SKM-1 treated with dmso at 0.1 percent for 144 hours (cell line): ENCODE results near the gene PRICKLE2.

Experiments
- DNase-seq: peaks from one replicate; lab custom pipeline; 2025; ENCODE audit not compliant: unreplicated experiment; lab: John Stamatoyannopoulos, UW

The PRICKLE2 gene, protein sequence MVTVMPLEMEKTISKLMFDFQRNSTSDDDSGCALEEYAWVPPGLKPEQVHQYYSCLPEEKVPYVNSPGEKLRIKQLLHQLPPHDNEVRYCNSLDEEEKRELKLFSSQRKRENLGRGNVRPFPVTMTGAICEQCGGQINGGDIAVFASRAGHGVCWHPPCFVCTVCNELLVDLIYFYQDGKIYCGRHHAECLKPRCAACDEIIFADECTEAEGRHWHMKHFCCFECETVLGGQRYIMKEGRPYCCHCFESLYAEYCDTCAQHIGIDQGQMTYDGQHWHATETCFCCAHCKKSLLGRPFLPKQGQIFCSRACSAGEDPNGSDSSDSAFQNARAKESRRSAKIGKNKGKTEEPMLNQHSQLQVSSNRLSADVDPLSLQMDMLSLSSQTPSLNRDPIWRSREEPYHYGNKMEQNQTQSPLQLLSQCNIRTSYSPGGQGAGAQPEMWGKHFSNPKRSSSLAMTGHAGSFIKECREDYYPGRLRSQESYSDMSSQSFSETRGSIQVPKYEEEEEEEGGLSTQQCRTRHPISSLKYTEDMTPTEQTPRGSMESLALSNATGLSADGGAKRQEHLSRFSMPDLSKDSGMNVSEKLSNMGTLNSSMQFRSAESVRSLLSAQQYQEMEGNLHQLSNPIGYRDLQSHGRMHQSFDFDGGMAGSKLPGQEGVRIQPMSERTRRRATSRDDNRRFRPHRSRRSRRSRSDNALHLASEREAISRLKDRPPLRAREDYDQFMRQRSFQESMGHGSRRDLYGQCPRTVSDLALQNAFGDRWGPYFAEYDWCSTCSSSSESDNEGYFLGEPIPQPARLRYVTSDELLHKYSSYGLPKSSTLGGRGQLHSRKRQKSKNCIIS

GRCh38 chr3:64224826-64225610 lies at the start of gene PRICKLE2:
TSS of gene PRICKLE2 (minus strand) at chr3:64225466. CDS start at chr3:64198927, 26,539 bp downstream.
- no peak for DNase-seq

DNA sequence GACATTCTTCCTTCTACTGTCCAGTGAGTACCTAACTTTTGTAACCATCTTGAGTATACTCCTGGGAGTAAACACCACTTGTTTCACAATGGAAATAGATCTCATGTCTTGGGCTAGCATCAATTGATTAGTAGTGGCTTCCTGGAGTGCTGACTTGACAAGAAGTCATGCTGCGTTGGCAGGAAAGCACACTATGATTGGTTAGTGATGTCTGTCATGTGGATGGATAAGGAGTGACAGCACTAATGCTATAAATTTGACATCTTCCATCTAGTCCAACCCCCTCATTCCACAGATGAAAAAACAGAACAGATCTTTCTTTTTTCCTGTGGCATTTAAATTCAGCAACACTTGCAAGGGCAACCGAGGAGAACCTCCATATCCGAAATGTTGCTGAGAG lies 47.6 kb upstream of the PRICKLE2 start:
- DNase-seq, result no peak

- DNase-seq, result no peak
Measured at GRCh38 chr3:64272271-64272670, 47.0 kb upstream of the PRICKLE2 start.

DNA sequence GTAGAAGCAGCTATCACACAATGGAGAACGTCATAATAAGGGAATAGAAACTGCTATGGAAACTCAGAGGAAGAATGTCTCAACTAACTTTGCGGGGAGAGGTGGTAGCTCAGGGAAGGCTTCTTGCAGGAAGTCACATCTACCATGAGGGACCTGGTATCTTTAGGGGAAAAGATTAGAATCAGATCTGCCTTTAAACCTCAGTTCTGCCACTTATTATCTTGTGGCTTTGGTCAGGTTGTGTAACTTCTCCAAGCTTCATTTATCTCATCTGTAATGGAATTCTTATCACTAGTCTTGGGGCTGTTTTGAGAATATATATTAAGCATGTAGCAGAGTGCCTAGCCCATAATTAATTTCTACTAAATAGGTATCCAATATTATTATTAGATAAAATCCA lies 46.4 kb upstream of the PRICKLE2 start:
- DNase-seq, result no peak

DNA sequence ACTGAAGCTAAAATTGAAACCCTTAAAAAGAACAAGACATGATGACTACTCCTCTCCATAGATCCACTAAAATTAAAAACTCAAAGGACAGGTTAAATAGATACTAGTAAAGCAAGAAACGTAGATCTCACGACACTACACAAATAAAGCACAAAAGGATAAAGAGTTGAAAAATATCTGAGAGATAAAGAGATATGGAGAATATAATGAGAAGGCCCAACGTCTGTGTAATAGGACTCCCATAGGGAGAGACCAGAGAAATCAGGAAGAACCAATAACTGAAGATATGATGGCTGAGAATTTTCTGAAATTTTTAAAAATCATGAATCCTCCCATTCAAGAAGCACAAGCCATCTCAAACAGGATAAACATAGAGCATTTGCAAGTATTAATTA lies 45.6 kb upstream of the PRICKLE2 start:
- DNase-seq, result no peak

- DNase-seq, result no peak
Measured at GRCh38 chr3:64270142-64270865, 45.0 kb upstream of the PRICKLE2 start.

- DNase-seq, result no peak
Measured at GRCh38 chr3:64268926-64269325, 43.7 kb upstream of the PRICKLE2 start.

GRCh38 chr3:64267721-64268604 lies 42.7 kb upstream of the PRICKLE2 start:
- DNase-seq, result no peak

DNA sequence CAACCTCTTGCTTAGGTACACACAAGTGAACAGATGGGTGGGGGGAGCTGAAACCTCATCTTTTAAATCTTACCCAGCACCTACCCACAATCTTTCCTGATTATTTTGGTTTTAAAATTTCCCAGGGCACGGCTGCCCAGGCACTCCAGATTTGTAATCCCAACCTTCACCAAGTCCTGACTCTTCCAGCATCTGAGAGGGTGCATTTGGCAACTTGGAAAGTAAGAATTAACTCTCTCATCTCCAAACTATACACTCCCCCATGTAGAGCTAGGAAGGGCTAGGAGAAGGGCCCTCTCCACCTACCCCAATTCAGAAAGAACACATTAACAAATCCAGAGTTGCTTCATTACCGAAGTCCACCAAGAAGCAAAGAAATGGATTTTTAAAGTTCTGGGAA lies 41.7 kb upstream of the PRICKLE2 start:
- DNase-seq, result no peak

GRCh38 chr3:64266065-64266931 lies 41.0 kb upstream of the PRICKLE2 start:
- DNase-seq, result no peak

DNA sequence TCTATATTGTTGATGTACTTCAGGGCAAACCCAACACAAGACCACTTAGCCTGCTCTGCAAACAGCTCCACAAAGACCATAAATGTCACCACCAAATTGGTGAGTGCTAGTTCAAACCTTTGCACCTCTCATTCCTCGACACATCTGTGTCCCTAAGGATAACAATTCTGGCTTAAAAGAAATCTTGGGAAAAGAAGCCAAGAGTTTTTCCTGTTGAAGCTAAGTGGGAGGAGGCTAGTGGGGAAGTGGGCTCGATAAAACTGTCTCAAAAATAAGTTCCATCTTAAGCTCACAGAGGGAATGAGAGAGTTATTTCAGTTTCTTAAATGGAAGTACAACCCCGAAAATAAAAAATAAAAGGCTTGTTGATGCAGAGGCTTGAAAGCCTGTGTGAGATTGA lies 40.4 kb upstream of the PRICKLE2 start:
- no peak for DNase-seq

DNA sequence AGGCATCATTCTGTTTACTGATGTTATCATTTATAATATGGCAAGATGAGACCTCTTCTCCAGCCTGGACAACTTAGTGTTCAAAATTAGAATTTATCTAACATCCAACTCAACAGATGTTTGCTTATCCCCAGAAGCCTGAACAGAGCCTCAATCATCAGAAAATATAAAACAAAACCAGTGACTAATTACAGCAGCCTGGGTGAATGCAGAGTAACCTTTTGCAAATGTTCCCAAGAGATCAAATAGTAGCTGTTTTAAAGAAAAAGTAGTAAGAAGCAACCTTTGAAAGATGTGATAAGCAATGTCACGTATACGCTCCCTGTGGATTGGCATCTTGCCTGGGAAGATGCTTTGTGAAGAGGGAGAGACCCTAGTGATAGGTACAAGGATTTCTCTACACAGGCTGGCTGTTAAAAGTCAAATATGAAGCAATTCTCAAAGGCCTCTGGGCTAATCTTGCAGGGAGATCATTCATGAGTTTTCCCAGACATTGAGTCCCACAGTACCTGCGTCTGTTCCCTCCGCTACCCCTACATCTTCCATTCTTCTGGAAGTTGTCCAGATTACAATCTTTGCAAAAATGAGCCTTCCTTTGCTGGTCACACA lies 39.3 kb upstream of the PRICKLE2 start:
- DNase-seq, result no peak

DNA sequence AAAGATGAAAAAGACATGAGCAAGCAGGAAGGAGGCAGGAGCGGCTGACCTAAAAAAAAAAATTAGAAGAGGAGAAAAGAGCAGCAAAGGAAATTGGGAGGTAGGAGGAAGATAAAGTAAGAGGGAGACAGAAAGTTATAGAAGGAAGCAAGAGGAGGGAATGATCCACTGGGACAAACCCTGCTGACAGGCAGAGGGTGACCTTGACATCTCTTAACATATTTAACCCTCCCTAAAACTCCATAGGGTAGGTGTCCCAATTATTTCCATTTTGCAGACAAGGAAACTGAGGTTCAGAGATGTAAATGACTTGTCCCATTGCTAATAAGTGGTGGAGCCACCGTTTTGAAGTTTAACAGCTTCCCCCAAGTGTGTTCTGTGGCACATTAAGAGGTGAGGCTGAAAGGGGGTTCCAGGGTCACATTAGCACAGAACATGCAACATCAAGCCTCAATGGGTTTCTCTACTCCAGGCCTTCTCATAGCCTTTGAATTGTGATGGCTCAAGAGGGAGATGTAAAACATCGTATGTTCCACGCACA lies 37.4 kb upstream of the PRICKLE2 start:
- no peak for DNase-seq

- no peak for DNase-seq
Measured at GRCh38 chr3:64260431-64260830, 35.2 kb upstream of the PRICKLE2 start.

GRCh38 chr3:64259636-64260035 lies 34.4 kb upstream of the PRICKLE2 start:
- no peak for DNase-seq

DNA sequence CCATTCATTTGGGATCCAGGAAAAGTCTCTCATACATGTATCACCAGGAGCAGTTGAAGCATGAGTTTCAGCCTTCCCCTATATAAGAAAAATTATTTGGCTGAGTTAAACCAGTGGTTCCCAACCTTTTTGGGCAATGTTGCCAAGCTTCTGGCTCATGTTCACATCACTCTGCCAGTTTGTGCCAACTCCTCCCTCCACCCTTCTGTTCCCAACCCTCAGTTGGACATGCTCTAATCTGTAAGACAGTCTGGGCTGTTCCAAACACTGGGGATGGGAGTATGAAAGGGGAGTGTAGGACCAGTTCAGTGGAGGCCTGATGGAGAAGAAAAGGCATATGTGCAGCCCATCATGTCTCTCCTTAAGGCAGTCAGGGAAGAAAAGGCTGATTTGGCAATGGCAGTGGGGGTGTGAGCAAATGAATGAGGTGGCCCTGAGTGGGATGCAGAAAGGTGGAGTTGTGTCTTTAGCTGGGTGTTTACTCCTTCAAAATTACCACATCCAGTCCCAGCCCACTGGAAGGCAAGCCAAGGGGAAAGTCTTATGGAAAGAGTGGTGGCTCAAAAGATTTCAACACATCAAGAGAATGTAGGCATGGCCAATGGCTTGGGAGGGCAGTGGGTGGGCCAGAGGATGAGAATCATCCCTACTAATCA lies 32.0 kb upstream of the PRICKLE2 start:
- DNase-seq, result no peak

GRCh38 chr3:64255741-64256340 lies 30.6 kb upstream of the PRICKLE2 start:
- DNase-seq, result no peak
